Osteoblast (primary cell): ENCODE measurements around the gene GINM1. TPM values are rescaled to one million over a fixed set of nuclear protein-coding genes. Genes with fewer than 3 reads are reported as not detected.

ENCODE experiments used
- DNase-seq: peaks from one replicate; pipeline ENCODE4 v3.0.0; 2011; ENCODE audit warnings: low spot score, mixed read lengths; ENCODE audit not compliant: insufficient read length; ENCODE audit errors: missing footprints
- H2AFZ ChIP-seq: 2 replicates; pipeline ENCODE4 v1.6.0; 2011; ENCODE audit warnings: mild to moderate bottlenecking, low read length
- H3K27ac ChIP-seq: 2 replicates; pipeline ENCODE4 v1.5.1; 2011; ENCODE audit warnings: mild to moderate bottlenecking, low read depth, low read length, moderate library complexity
- H3K27me3 ChIP-seq: 2 replicates; pipeline ENCODE4 v1.6.0; 2012; ENCODE audit warnings: mild to moderate bottlenecking, control low read depth, inconsistent platforms, low read length, moderate library complexity; ENCODE audit not compliant: insufficient read depth
- H3K36me3 ChIP-seq: 2 replicates; pipeline ENCODE4 v1.5.1; 2011; ENCODE audit warnings: mild to moderate bottlenecking, low read length, control low read depth, moderate library complexity; ENCODE audit not compliant: insufficient read depth
- H3K4me1 ChIP-seq: 2 replicates; pipeline ENCODE4 v1.5.1; 2011; ENCODE audit warnings: mild to moderate bottlenecking, low read length, control low read depth, moderate library complexity; ENCODE audit not compliant: insufficient read depth
- H3K4me2 ChIP-seq: 2 replicates; pipeline ENCODE4 v1.6.0; 2011; ENCODE audit warnings: mild to moderate bottlenecking, low read length; ENCODE audit not compliant: insufficient read depth
- H3K4me3 ChIP-seq: fragments of 200-600 bp; sonication (generic); 3 replicates; pipeline ENCODE4 v1.5.1; 2012; ENCODE audit warnings: mild to moderate bottlenecking, low read length, inconsistent platforms; ENCODE audit not compliant: insufficient read depth
- H3K79me2 ChIP-seq: 2 replicates; pipeline ENCODE4 v1.6.0; 2012; ENCODE audit warnings: mild to moderate bottlenecking, low read length, control low read depth, inconsistent platforms; ENCODE audit not compliant: insufficient read depth
- H3K9me3 ChIP-seq: 2 replicates; pipeline ENCODE4 v1.5.1; 2011; ENCODE audit warnings: low read depth, low read length, control low read depth
- H4K20me1 ChIP-seq: 2 replicates; pipeline ENCODE4 v1.6.0; 2012; ENCODE audit warnings: mild to moderate bottlenecking, low read length, control low read depth; ENCODE audit not compliant: insufficient read depth
- total RNA-seq: library from RNA; depleted of rRNA; stranded (reverse); fragments of >200 nt; gene quantifications from 2 replicates; pipeline ENCODE4 v1.2.3, GENCODE V29; 2012
- TF ChIP-seq, protein P1 (sequence below): IDR thresholded peaks from 2 replicates; pipeline ENCODE4 v1.5.1; 2011; ENCODE audit warnings: mild to moderate bottlenecking, low read depth, low read length, moderate library complexity; ENCODE audit errors: extremely low read depth

Gene GINM1
- total RNA-seq, 1 donor: 75.3 TPM

DNA sequence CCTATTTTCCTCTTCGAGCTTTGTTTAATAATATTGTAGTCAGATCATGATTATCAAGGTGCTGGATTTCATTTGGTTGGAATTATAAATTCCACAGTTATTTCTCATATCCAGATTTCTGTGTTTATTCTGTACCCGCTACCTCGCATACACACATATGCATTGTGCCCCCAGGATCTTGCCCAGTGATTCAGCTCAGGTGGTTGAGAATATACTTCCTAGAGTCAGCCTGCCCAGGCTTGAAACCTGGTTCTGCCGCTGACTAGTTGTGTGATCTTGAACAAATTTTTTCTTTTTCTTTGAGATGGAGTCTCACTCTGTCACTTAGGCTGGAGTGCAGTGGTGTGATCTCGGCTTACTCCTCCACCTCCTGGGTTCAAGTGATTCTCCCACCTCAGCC is 14.7 kb downstream of the GINM1 start:
- TF ChIP-seq, protein P1, sequence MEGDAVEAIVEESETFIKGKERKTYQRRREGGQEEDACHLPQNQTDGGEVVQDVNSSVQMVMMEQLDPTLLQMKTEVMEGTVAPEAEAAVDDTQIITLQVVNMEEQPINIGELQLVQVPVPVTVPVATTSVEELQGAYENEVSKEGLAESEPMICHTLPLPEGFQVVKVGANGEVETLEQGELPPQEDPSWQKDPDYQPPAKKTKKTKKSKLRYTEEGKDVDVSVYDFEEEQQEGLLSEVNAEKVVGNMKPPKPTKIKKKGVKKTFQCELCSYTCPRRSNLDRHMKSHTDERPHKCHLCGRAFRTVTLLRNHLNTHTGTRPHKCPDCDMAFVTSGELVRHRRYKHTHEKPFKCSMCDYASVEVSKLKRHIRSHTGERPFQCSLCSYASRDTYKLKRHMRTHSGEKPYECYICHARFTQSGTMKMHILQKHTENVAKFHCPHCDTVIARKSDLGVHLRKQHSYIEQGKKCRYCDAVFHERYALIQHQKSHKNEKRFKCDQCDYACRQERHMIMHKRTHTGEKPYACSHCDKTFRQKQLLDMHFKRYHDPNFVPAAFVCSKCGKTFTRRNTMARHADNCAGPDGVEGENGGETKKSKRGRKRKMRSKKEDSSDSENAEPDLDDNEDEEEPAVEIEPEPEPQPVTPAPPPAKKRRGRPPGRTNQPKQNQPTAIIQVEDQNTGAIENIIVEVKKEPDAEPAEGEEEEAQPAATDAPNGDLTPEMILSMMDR: no peak
- no peak overlapping the region for H3K4me2 ChIP-seq
- H3K9me3 ChIP-seq: no peaks in the 10 kb centered on the region
- H3K27ac ChIP-seq: no peak overlapping the region
- H3K4me3 ChIP-seq: no peak overlapping the region
- no peak for DNase-seq
- H3K4me1 ChIP-seq: no peaks in the 10 kb centered on the region
- no peak overlapping the region for H2AFZ ChIP-seq
- no peaks in the 10 kb centered on the region for H4K20me1 ChIP-seq
- H3K27me3 ChIP-seq: no peaks in the 10 kb centered on the region
- H3K79me2 ChIP-seq: peaks cover 5% of the 10 kb centered on the region
- H3K36me3 ChIP-seq: peaks cover 13% of the 10 kb centered on the region

DNA sequence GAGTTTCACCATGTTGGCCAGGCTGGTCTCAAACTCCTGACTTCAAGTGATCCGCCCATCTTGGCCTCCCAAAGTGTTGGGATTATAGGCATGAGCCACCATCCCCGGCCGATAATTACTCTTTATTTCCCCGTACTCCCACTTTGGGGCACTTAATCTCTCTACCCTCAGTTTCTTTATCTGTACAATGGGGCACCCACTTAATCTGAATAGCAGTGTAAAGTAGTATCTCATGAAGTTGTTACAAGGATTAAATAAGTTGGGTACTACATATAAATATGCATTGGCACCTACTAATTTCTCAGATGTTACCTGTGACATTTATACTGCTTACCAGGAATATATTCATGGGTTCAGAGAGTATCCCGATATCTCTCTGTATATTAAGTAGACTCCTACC is 15.2 kb downstream of the GINM1 start:
- no peak for DNase-seq
- Histone ChIP-seq H3K79me2 (peaks cover 3% of the 10 kb centered on the region), H3K4me1 (no peaks in the 10 kb centered on the region), H4K20me1 (no peaks in the 10 kb centered on the region), H3K27me3 (no peaks in the 10 kb centered on the region), H3K9me3 (no peaks in the 10 kb centered on the region), H3K36me3 (peaks cover 18% of the 10 kb centered on the region), H3K4me3 (no peak overlapping the region), H3K4me2 (no peak overlapping the region), H2AFZ (no peak overlapping the region), H3K27ac (no peak overlapping the region)
- TF ChIP-seq, protein P1: no peak

DNA sequence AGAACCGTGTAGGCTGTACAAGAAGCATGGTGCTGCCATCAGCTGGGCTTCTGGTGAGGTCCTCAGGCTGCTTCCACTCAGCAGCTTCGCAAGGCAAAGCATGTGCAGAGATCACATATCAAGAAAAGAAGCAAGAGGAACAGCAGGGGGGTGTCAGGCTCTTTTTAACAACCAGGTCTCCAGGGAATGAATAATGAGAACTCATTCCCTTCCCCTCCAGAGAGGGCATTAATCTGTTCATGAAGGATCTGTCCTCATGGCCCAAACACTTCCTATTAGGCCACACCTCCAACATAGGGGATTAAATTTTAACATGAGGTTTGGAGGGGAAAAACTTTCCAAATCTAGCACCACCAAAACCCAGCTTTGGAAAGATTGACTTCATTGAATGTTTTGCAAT is 20.0 kb downstream of the GINM1 start:
- H3K79me2 ChIP-seq: no peaks in the 10 kb centered on the region
- no peaks in the 10 kb centered on the region for H3K4me1 ChIP-seq
- H3K4me2 ChIP-seq: no peak overlapping the region
- H3K27me3 ChIP-seq: no peaks in the 10 kb centered on the region
- no peak overlapping the region for H2AFZ ChIP-seq
- no peaks in the 10 kb centered on the region for H3K9me3 ChIP-seq
- DNase-seq: no peak
- TF ChIP-seq, protein P1: no peak
- peaks cover 32% of the 10 kb centered on the region for H3K36me3 ChIP-seq
- H3K27ac ChIP-seq: no peak overlapping the region
- H4K20me1 ChIP-seq: no peaks in the 10 kb centered on the region
- no peak overlapping the region for H3K4me3 ChIP-seq

DNA sequence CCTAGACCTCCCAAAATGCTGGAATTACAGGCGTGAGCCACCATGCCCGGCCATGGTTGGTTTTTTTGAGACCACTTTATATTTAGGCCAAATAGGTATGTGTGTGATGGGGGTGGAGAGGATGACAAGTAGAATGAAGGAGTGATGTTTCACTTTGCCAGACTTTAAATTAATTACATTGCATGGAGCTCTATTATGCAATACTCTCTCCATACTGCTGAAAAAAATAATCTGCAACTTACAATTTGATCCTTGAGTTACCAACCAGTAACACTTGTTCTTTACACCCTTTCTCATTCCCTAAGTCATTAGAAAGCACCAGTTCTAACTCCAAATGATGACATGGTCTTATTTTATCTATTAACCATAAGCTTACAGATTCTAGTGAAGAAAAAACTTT is 26.8 kb downstream of the GINM1 start:
- Histone ChIP-seq H3K79me2 (no peaks in the 10 kb centered on the region), H3K27ac (no peak overlapping the region), H3K36me3 (peaks cover 63% of the 10 kb centered on the region), H3K4me2 (no peak overlapping the region), H3K4me3 (no peak overlapping the region), H3K27me3 (no peaks in the 10 kb centered on the region), H2AFZ (no peak overlapping the region), H4K20me1 (no peaks in the 10 kb centered on the region), H3K9me3 (no peaks in the 10 kb centered on the region), H3K4me1 (no peaks in the 10 kb centered on the region)
- no peak for DNase-seq
- TF ChIP-seq, protein P1: no peak
